ENCODE results near the gene GRK4.

GRK4 gene

DNA sequence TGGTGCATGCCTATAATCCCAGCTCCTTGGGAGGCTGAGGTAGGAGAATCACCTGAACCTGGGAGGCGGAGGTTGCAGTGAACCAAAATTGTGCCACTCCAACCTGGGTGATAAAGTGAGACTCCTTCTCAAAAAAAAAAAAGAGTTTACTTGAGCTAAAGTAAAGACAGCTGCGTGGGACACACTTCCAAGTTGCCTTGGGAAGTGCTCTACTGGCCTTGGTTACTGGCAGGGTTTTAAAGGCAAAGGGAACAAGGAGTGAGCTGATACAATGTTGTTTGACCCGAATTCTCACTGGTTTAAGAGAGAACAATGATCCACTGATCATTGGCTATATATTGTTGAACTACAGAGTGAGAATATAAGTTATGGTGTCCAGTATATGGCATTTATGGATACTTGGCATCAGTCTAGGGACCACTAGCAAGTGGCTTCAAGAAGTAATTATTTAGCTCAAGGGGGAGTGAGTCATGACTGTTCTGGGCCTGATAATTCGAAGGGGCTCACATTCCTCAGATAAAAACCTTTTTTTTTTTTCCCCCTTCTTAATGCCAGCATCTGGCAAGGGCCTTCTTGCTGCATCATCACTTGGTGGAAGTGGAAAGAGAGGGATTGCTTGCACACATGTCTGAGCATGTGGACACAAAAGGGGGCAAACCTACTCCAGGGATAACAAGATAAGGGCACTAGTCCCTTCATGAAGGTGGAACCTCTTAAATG, 32.3 kb downstream of the GRK4 start:
- no peak overlapping the region for H3K4me3 ChIP-seq (ENCODE audit: low read depth, low read length)
- no peak for DNase-seq (ENCODE audit: low read depth)
- TF ChIP-seq MYC (IDR thresholded peaks at IDR 0.05; ENCODE audit: low read depth, low read length) (no peak), POLR2A (IDR thresholded peaks at IDR 0.05; ENCODE audit: extremely low read depth, insufficient read length) (no peak), CTCF (IDR thresholded peaks at IDR 0.05; ENCODE audit: low read depth, low read length) (no peak), MAX (IDR thresholded peaks at IDR 0.05; ENCODE audit: low read depth, low read length) (no peak)

GRCh38 chr4:2996415-2996814, 33.0 kb downstream of the GRK4 start:
- no peak for DNase-seq (ENCODE audit: low read depth)
- H3K4me3 ChIP-seq (ENCODE audit: low read depth, low read length) = no peak overlapping the region
- no peak for TF ChIP-seq POLR2A (IDR thresholded peaks at IDR 0.05; ENCODE audit: extremely low read depth, insufficient read length)
- TF ChIP-seq MYC (IDR thresholded peaks at IDR 0.05; ENCODE audit: low read depth, low read length) = no peak
- no peak for TF ChIP-seq MAX (IDR thresholded peaks at IDR 0.05; ENCODE audit: low read depth, low read length)
- TF ChIP-seq CTCF (IDR thresholded peaks at IDR 0.05; ENCODE audit: low read depth, low read length) = no peak

- no peak for DNase-seq (ENCODE audit: low read depth)
- H3K4me3 ChIP-seq (ENCODE audit: low read depth, low read length) = no peak overlapping the region
- TF ChIP-seq CTCF (IDR thresholded peaks at IDR 0.05; ENCODE audit: low read depth, low read length) (no peak), MAX (IDR thresholded peaks at IDR 0.05; ENCODE audit: low read depth, low read length) (no peak), MYC (IDR thresholded peaks at IDR 0.05; ENCODE audit: low read depth, low read length) (no peak), POLR2A (IDR thresholded peaks at IDR 0.05; ENCODE audit: extremely low read depth, insufficient read length) (no peak)
Measured at GRCh38 chr4:3007724-3008123, 44.4 kb downstream of the GRK4 start.

DNA sequence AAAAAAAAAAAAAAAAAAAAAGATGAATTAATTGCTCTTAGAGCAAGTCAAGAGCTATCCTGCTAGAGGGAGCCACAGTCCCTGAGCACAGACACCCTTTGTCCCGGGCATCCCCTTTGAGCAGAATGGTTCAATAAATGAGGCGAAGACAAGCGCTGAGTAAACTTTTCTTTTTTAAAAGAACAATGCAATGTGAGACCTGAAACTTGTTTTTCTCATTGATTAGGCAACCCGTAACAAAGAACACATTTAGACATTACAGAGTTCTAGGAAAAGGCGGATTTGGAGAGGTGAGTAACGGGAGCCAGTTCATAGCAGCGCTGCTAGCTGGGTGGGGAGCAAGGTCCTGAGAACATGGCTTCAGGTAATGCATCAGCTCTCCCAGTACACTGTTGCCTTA, 46.1 kb downstream of the GRK4 start:
- peak; percentile 40 for DNase-seq (ENCODE audit: low read depth)
- no peak for TF ChIP-seq POLR2A (IDR thresholded peaks at IDR 0.05; ENCODE audit: extremely low read depth, insufficient read length)
- peak; percentile 12 for TF ChIP-seq CTCF (IDR thresholded peaks at IDR 0.05; ENCODE audit: low read depth, low read length)
- no peak for TF ChIP-seq MAX (IDR thresholded peaks at IDR 0.05; ENCODE audit: low read depth, low read length)
- no peak for TF ChIP-seq MYC (IDR thresholded peaks at IDR 0.05; ENCODE audit: low read depth, low read length)
- H3K4me3 ChIP-seq (ENCODE audit: low read depth, low read length) = no peak overlapping the region

DNA sequence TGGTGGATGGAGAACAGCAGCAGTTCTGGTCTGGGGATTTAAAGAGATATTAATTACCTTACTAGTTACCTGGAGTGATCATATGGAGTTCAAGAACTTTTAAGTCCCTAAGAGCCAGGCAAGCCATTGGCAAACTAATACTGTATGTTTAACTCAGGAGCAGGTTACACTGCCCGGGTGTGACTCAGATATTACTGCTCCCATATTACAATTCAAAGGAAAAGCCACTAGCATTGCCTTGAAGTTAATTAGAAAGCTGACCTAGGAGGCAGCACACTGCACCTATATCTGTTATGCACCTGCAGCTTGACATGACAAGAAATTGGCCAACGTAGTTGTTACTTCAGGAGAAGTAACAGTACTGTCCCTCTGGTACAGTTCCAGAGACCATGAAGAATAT, 47.2 kb downstream of the GRK4 start:
- no peak for TF ChIP-seq CTCF (IDR thresholded peaks at IDR 0.05; ENCODE audit: low read depth, low read length)
- TF ChIP-seq MYC (IDR thresholded peaks at IDR 0.05; ENCODE audit: low read depth, low read length) = no peak
- no peak for TF ChIP-seq POLR2A (IDR thresholded peaks at IDR 0.05; ENCODE audit: extremely low read depth, insufficient read length)
- H3K4me3 ChIP-seq (ENCODE audit: low read depth, low read length) = no peak overlapping the region
- DNase-seq (ENCODE audit: low read depth) = no peak

Data from NB4 (cell line).